Neural cell (in vitro differentiated cells): ENCODE results near the gene SDK2.

Experiments used
- EP300 ChIP-seq: fragments of 450-650 bp; conservative IDR thresholded peaks from 2 replicates; pipeline ENCODE4 v1.6.1; 2014; ENCODE audit warnings: antibody characterized with exemption, mild to moderate bottlenecking, moderate library complexity; ENCODE audit not compliant: poor library complexity, severe bottlenecking
- EZH2 ChIP-seq: fragments of 200-600, 300-800 bp; shearing (Covaris generic), sonication (generic); IDR thresholded peaks from 2 replicates; pipeline ENCODE4 v1.6.1; 2014; ENCODE audit warnings: antibody characterized with exemption, low read length, borderline replicate concordance, mild to moderate bottlenecking; ENCODE audit not compliant: insufficient read depth, poor library complexity, severe bottlenecking
- MXI1 ChIP-seq: fragments of 450-650 bp; conservative IDR thresholded peaks from 2 replicates; pipeline ENCODE4 v1.6.1; 2014; ENCODE audit warnings: antibody characterized with exemption, mild to moderate bottlenecking; ENCODE audit not compliant: poor library complexity, severe bottlenecking
- POLR2AphosphoS5 ChIP-seq: IDR thresholded peaks from 2 replicates; pipeline ENCODE4 v1.6.1; 2012
- RAD21 ChIP-seq: fragments of 450-650 bp; conservative IDR thresholded peaks from 2 replicates; pipeline ENCODE4 v1.6.1; 2014; ENCODE audit warnings: antibody characterized with exemption, mild to moderate bottlenecking, moderate library complexity
- SMC3 ChIP-seq: fragments of 450-650 bp; conservative IDR thresholded peaks from 2 replicates; pipeline ENCODE4 v1.6.1; 2014; ENCODE audit warnings: antibody characterized with exemption, mild to moderate bottlenecking, moderate library complexity; ENCODE audit not compliant: poor library complexity
- TAF1 ChIP-seq: IDR thresholded peaks from 2 replicates; pipeline ENCODE4 v1.6.1; 2012; ENCODE audit warnings: low read depth
- TF ChIP-seq, protein P1 (sequence below): fragments of 450-650 bp; IDR thresholded peaks from 2 replicates; pipeline ENCODE4 v1.5.1; 2014; ENCODE audit warnings: antibody characterized with exemption, mild to moderate bottlenecking, moderate library complexity; ENCODE audit not compliant: poor library complexity, severe bottlenecking
- TF ChIP-seq, protein P2 (sequence below): IDR thresholded peaks from 2 replicates; pipeline ENCODE4 v1.6.1; 2012; ENCODE audit warnings: borderline replicate concordance

DNA sequence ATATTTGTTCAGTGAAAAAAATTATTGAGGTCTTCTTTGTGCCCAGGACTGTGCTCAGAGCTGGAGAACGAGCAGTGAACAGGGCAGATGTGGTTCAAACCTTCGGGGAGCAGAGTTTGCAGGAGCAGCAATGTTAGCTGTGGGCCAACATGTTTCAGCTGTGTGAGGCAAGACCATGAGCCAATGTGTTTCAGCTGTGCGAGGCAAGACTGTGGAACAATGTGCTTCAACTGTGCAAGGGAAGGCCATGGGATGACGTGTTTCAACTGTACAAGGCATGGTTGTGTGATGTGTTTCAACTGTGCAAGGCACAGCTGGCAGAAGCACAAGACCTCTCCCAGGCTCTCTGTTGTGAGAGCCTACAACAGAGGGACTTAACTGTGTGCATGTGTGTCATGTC is 35.2 kb upstream of the SDK2 start:
- no peak for TF ChIP-seq POLR2AphosphoS5
- TF ChIP-seq, protein P1, sequence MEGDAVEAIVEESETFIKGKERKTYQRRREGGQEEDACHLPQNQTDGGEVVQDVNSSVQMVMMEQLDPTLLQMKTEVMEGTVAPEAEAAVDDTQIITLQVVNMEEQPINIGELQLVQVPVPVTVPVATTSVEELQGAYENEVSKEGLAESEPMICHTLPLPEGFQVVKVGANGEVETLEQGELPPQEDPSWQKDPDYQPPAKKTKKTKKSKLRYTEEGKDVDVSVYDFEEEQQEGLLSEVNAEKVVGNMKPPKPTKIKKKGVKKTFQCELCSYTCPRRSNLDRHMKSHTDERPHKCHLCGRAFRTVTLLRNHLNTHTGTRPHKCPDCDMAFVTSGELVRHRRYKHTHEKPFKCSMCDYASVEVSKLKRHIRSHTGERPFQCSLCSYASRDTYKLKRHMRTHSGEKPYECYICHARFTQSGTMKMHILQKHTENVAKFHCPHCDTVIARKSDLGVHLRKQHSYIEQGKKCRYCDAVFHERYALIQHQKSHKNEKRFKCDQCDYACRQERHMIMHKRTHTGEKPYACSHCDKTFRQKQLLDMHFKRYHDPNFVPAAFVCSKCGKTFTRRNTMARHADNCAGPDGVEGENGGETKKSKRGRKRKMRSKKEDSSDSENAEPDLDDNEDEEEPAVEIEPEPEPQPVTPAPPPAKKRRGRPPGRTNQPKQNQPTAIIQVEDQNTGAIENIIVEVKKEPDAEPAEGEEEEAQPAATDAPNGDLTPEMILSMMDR = no peak
- TF ChIP-seq EP300 = no peak
- TF ChIP-seq TAF1 = no peak
- TF ChIP-seq, protein P2, sequence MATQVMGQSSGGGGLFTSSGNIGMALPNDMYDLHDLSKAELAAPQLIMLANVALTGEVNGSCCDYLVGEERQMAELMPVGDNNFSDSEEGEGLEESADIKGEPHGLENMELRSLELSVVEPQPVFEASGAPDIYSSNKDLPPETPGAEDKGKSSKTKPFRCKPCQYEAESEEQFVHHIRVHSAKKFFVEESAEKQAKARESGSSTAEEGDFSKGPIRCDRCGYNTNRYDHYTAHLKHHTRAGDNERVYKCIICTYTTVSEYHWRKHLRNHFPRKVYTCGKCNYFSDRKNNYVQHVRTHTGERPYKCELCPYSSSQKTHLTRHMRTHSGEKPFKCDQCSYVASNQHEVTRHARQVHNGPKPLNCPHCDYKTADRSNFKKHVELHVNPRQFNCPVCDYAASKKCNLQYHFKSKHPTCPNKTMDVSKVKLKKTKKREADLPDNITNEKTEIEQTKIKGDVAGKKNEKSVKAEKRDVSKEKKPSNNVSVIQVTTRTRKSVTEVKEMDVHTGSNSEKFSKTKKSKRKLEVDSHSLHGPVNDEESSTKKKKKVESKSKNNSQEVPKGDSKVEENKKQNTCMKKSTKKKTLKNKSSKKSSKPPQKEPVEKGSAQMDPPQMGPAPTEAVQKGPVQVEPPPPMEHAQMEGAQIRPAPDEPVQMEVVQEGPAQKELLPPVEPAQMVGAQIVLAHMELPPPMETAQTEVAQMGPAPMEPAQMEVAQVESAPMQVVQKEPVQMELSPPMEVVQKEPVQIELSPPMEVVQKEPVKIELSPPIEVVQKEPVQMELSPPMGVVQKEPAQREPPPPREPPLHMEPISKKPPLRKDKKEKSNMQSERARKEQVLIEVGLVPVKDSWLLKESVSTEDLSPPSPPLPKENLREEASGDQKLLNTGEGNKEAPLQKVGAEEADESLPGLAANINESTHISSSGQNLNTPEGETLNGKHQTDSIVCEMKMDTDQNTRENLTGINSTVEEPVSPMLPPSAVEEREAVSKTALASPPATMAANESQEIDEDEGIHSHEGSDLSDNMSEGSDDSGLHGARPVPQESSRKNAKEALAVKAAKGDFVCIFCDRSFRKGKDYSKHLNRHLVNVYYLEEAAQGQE = no peak
- no peak for TF ChIP-seq EZH2
- no peak for TF ChIP-seq RAD21
- TF ChIP-seq SMC3 = no peak
- no peak for TF ChIP-seq MXI1
